ENCODE measurements around the gene KYNU.
"Not testable (repeated sequence)": the region's sequence is repeated elsewhere in the genome, so short reads cannot be mapped to it uniquely, and the experiment has no call there.

Gene KYNU

DNA sequence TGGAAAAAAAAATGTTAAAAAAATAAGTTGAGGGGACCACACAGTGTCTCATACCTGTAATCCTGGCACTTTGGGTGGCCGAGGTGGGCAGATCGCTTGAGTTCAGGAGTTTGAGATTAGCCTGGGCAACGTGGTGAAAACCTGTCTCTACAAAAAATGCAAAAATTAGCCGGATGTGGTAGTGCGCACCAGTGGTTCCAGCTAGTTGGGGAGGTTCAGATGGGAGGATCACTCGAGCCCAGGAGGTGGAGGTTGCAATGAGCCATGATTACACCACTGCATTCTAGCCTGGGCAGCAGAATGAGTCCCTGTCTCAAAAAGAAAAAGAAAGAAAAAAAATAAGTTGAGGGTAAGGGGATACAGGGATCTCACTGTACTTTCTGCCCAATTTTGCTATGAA, 6.1 kb upstream of the KYNU start:
- DNase-seq (ENCODE audit: low read depth in 2 of 2): no peak

DNA sequence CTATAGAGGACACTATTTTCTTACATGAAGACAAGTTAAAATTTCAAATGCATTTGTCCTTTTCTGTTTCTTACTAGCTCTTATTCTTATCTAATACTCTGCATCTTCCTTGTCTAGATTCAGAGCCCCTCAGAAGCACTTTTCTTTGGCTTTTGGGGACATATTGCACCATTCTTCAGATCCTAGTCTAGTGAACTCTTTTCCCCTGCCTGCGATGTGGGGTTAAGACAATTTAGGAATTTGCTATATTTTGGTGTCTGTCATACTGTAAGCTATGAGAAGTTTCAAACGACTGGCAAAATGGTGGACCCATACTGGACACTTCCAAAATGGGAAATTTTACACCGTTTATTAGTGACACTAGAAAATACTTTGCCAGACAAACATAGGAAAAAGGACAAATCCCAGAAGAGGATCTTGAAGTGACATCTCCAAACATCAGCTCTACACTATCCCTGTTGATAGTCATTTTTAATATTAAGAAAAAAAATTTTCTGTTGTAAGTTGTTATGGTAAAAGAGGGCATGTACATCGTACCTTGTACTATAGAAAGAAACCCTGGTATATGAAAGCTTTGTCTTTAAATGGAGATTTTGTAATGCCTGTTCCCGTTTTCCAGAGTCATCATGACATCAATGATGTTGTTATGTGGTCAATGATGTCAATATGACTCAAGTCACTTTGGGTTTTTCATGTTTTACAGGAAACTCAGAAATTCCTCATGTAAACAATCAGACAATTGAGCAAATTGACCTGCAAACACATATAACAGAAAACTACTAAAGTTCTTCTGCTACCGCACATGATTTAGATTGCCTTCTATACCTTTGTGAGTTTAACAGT, 4.4 kb upstream of the KYNU start:
- no peak for DNase-seq (ENCODE audit: low read depth in 2 of 2)

- DNase-seq (ENCODE audit: low read depth in 2 of 2): no peak
These were observed 3.6 kb upstream of the KYNU start for GRCh38 chr2:142873831-142874287.

GRCh38 chr2:142874293-142874814, 3.1 kb upstream of the KYNU start:
- no peak for DNase-seq (ENCODE audit: low read depth in 2 of 2)

DNA sequence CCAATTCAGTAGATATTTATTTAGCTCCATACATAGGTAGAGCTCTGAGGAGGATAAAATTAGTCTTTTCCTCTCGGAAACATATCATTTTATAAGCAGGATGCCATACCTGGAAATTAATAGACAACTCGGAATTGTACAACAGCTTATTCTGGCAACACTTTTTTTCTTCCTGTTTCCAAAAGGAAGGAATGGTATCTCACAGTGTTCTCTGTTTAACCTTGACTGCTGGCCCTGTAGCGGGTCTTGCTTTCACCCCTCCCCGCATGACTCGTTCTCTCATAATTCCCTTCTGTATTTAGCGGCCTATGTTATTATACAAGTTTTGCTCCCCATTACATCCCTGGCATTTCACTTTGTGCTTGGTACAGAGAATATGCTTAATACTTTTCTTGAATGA, 2.5 kb upstream of the KYNU start:
- DNase-seq (ENCODE audit: low read depth in 2 of 2): no peak

- no peak for DNase-seq (ENCODE audit: low read depth in 2 of 2)
These were observed 1.8 kb upstream of the KYNU start for GRCh38 chr2:142875652-142876051.

DNA sequence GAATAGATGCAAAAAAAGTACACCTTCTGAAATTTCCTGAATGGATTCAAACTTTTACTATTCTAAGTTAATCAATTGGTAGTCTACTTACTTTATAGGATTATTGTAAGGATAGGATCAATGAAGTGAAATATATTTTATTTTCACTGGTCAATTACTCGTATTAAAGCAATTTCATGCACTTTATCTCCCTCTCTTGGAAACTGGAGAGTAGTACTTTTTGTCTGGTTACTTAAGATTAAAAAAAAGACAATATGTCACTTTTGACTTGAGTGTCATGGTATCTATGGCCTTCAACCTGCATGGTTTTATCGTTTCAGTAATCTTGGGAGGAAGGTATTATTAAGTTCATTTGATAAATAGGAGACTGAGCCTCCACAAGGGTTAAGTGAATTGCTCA, 1.0 kb upstream of the KYNU start:
- no peak for DNase-seq (ENCODE audit: low read depth in 2 of 2)

- DNase-seq (ENCODE audit: low read depth in 2 of 2): no peak
These were observed 691 bp downstream of the KYNU start for GRCh38 chr2:142878031-142878678.

DNA sequence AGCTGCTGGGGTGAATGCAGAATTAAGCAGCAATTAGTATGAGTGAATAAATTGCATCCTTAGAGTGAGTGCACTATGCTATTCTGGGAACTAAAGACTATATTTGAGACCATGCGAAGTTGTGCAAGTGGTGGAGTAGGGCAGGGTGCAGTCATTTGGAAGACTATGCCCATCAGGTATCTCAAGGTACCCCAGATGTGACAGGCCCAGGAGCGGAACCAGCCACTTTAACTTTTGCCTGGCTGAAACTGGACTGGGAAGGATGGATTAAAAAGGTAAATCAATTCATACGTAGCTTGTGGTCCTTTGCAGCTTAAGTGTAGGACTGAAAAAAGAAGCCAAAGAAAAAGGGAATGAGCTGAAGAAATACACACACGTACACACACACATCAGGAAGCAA, 1.7 kb downstream of the KYNU start:
- DNase-seq (ENCODE audit: low read depth in 2 of 2): no peak

GRCh38 chr2:142880279-142880678, 2.8 kb downstream of the KYNU start:
- DNase-seq (ENCODE audit: low read depth in 2 of 2): no peak

- DNase-seq (ENCODE audit: low read depth in 2 of 2): no peak
These were observed 4.2 kb downstream of the KYNU start for GRCh38 chr2:142881619-142882018.

DNA sequence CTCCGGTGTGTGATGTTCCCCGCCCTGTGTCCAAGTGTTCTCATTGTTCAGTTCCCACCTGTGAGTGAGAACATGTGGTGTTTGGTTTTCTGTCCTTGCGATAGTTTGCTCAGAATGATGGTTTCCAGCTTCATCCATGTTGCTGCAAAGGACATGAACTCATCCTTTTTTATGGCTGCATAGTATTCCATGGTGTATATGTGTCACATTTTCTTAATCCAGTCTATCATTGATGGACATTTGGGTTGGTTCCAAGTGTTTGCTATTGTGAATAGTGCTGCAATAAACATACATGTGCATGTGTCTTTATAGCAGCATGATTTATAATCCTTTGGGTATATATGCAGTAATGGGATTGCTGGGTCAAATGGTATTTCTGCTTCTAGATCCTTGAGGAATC, 5.0 kb downstream of the KYNU start:
- not testable (repeated sequence) for DNase-seq (ENCODE audit: low read depth in 2 of 2)

GRCh38 chr2:142883526-142883925, 6.1 kb downstream of the KYNU start:
- no peak for DNase-seq (ENCODE audit: low read depth in 2 of 2)

GRCh38 chr2:142885543-142885942, 8.1 kb downstream of the KYNU start:
- DNase-seq (ENCODE audit: low read depth in 2 of 2): no peak

GRCh38 chr2:142892715-142893114, 15.3 kb downstream of the KYNU start:
- DNase-seq (ENCODE audit: low read depth in 2 of 2): no peak

GRCh38 chr2:142893241-142893640, 15.8 kb downstream of the KYNU start:
- no peak for DNase-seq (ENCODE audit: low read depth in 2 of 2)

DNA sequence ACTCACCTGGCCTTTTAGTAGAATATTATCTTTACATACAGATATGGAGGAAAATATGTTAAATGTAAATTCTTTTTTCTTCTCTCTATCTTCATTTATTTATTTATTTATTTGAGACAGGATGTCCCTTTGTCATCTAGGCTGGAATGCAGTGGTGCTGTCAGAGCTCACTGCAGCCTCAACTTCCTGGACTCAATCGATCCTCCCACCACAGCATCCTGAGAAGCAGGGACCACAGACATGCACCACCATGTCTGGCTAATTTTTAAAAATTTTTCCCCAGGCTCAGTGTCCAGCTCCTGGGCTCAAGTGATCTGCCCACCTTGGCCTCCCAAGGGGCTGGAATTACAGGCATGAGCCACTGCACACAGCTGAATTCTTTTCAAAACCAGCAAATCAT, 20.3 kb downstream of the KYNU start:
- no peak for DNase-seq (ENCODE audit: low read depth in 2 of 2)

GRCh38 chr2:142900327-142900726, 22.9 kb downstream of the KYNU start:
- DNase-seq (ENCODE audit: low read depth in 2 of 2): not testable (repeated sequence)

DNA sequence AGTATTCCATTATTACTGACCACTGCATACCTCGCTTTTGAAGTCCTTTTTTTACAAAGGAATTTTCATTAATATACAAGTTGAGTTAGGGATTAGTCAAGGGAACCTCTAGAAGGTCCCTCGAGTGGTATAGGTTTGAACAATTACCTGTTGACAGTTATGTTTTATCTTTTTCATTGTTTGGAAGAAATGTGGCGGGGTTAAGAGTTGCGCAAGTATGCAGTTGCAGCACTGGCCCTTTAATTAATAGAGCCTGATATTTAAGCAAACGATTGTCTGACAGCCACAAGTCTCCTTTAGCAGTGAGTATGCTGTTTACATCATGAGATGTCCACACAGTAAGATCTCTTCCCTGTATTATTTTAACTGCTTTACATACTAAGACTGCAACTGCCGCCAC, 24.3 kb downstream of the KYNU start:
- no peak for DNase-seq (ENCODE audit: low read depth in 2 of 2)

- DNase-seq (ENCODE audit: low read depth in 2 of 2): not testable (repeated sequence)
These were observed 26.3 kb downstream of the KYNU start for GRCh38 chr2:142903726-142904125.

DNA sequence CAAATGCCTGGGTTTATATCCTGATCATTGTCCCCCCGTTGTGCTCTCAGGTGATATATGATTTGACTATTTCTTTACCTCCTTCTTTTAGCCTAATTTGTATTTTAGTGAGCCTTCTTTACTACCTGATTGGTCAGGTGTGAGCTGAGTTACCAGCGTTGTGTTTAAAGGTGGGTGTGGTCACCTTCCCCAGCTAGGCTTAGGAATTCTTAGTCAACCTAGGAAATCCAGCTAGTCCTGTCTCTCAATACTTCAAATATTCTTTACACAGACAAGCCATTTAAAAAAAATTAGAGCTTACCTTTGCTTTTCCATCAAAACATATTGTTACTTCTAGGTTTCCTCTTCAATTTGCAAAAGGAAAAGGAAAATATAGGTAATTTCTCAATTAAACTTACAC, 30.2 kb downstream of the KYNU start:
- no peak for DNase-seq (ENCODE audit: low read depth in 2 of 2)

- no peak for DNase-seq (ENCODE audit: low read depth in 2 of 2)
These were observed 37.2 kb downstream of the KYNU start for GRCh38 chr2:142914507-142915313.

All from stimulated activated CD8-positive, alpha-beta memory T cell treated with anti-CD3 and anti-CD28 coated beads, Interleukin-2, amount 100 ng/mL, for 1 hour (primary cell).